ELF-1 (cell line): ENCODE measurements around the gene RPS26.
"Not testable (repeated sequence)": the region's sequence is repeated elsewhere in the genome, so short reads cannot be mapped to it uniquely, and the experiment has no call there.

Source experiments
- DNase-seq: peaks from one replicate; pipeline ENCODE4 v3.0.0-alpha.2; 2016; ENCODE audit warnings: low read depth, low spot score

The RPS26 gene

GRCh38 chr12:56041552-56042429 is at the start of gene RPS26:
RPS26 (plus strand) TSS chr12:56041918; CDS start chr12:56042167, 249 bp downstream.
- peak; percentile 98 for DNase-seq

DNA sequence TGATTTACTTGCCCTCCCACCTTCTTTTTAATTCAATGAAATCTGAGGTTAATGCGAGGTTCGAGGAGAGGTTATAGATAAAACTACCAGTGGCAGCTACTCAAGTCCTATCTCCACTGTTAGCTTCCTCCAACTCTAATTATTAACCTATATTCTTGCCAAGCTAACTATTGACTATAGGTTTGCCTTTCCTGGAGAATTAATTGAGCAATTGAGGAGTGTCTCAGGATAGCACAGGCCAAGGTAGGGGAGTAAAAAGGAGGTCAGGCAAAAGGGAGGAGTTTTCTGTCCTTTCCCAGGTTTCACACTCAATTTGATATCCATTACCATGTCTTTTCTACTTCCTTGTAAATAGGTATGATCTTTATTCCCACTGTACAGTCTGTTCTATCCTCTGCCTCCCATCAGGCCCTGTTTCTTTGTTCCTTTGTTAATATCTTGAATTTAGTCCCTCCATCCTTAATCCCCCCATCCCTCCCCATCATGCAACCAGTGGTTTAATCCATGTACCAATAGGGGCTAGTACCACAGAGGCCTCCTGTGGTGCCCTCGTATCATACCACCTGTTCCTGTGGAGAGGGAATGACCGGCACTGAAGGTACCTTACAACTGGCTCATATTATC is 48.4 kb upstream of the RPS26 start:
- no peak for DNase-seq

GRCh38 chr12:55995366-55995765 is 46.4 kb upstream of the RPS26 start:
- DNase-seq: no peak

GRCh38 chr12:55996201-55996714 is 45.5 kb upstream of the RPS26 start:
- peak; percentile 40 for DNase-seq

DNA sequence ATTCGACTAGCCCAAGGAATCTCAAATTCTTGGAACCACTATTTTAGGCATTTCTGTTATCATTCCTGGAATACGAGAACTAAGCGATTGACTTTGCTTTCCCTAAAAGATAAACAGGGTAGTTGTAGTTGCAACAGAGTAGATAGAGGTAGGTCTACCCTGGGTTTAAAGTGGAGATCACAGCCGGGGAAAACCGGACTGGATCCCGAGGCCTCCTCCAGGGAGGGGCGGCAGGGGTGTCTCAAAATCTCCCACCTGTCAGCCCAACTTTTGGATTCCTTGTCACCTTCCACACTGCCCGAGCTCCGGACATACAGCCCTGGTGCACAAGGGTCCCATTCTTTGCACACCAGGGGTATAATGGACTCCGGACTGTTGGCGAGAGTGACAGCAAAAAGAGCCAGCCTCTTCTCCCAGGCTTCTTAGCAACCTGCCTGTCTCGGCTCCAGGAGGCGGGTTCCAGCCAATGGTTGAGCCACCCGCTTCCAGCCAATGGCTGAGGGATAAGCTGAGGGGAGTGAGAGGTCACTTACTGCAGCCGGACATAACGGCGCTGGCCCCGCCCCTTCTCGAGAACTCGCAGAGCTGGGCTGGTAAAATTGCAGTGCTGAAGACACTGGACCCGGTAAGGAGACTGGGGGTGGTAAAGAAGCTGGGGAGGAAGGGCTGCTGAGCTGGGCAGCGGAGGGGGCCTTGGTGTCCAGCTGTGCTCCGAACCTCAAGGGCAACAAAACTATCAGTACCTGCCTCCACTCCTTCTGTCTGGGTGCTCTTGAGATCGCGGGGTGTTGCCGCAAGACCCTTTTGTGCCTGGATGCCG is 44.8 kb upstream of the RPS26 start, which contains the start of gene SUOX:
SUOX (plus strand) TSS at position 562 of the 820 bp plus-strand sequence. CDS start 4,946 bp downstream, outside the sequence.
- DNase-seq: peak; percentile 98

DNA sequence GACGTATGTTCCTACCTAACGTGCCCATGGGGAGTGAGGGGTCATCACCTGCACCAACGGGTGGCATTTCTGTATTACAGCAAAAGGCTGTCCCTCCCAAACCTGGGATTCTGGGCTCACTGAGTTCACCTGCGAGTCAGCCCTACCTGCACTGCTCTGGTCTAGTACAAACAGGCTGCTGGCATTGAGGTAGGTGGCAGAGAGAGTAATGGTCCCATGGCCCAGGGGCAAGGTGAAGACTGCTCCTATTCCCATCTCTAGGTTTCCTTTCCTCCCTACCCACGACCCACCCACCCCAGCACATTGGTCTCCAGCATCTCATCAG is 44.2 kb upstream of the RPS26 start:
- DNase-seq: no peak

DNA sequence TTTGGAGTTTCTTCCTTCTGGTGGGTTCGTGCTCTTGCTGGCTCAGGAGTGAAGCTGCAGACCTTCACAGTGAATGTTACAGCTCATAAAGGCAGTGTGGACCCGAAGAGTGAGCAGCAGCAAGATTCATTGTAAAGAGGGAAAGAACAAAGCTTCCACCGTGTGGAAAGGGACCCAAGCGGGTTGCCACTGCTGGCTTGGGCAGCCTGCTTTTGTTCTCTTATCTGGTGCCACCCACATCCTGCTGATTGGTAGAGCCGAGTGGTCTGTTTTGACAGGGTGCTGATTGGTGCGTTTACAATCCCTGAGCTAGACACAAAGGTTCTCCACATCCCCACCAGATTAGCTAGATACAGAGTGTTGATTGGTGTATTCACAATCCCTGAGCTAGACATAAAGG is 42.2 kb upstream of the RPS26 start:
- not testable (repeated sequence) for DNase-seq

- not testable (repeated sequence) for DNase-seq
Observed at GRCh38 chr12:55999999-56000540, 41.6 kb upstream of the RPS26 start.

DNA sequence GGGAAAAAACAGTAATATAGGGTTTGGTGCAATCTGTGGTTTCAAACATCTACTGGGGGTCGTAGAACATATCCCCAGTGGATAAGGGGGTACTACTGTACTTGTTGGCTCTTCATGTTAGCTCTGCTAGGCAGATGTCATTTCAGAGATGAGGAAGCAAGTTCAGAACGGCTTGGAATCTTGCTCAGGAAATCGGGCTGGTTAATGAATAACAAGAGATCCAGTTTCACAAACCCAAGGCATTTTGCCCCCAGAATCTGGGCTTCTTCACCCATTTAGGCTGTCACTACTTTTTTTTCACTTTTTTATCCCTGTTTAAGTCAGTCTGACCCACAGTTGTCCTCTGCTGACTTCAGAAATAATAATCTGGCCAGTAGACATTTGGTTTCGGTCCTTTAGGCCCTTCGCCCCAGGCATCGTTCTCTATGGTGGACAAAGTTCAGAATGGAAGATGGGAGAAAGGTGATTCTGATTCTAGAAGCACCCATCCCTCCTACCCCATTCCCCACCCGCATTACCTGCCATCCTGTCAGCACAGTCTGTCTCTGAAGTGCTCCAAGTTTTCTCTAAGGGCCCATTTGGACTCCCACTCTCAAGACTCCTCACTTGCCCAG is 40.1 kb upstream of the RPS26 start:
- DNase-seq: no peak

GRCh38 chr12:56003376-56003775 is 38.3 kb upstream of the RPS26 start:
- DNase-seq: not testable (repeated sequence)

- no peak for DNase-seq
Observed at GRCh38 chr12:56004211-56004610, 37.5 kb upstream of the RPS26 start.

- DNase-seq: peak; percentile 69
Observed at GRCh38 chr12:56007564-56008559, 33.9 kb upstream of the RPS26 start.

- no peak for DNase-seq
Observed at GRCh38 chr12:56010111-56010570, 31.6 kb upstream of the RPS26 start.

GRCh38 chr12:56011509-56012090 is 30.1 kb upstream of the RPS26 start:
- DNase-seq: no peak

GRCh38 chr12:56013482-56013881 is 28.2 kb upstream of the RPS26 start:
- DNase-seq: no peak

DNA sequence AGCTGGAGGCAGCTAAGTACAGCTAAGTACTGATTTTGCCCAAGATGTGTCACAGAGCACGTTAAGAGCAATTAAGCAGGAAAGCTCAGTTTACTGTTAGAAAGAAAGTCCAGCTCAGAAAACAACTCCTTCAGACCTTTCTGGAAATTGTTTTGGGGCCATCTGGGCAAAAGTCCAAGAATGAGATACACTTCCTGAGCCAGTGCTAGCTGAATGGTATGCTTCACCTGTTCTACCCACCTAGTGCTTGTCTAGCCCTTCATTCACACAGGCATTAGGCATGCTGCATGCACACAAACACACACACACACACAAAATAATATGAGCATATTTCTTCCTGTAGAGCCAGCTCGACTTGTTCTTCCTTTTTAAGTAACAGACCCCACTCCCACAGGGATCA is 27.5 kb upstream of the RPS26 start:
- no peak for DNase-seq

DNA sequence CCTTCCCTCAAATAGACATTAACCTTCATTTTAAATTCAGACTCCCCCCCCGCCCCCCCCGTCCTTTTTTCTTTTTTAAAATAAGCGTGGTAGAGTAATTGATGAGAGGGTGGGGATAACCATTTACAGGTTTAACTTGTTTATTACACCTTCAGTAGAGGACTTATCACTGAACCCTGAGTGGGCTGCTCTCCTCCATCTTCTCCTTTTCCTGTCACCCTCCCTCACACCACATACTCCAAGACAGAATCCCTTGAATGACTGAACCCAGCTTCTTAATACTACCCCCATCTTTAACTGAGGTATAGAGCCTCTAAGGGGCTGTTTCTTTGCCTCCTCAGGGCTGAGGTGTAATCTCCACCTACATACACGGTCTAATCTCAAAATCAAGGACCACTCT is 24.5 kb upstream of the RPS26 start:
- no peak for DNase-seq

- no peak for DNase-seq
Observed at GRCh38 chr12:56018356-56018755, 23.4 kb upstream of the RPS26 start.

DNA sequence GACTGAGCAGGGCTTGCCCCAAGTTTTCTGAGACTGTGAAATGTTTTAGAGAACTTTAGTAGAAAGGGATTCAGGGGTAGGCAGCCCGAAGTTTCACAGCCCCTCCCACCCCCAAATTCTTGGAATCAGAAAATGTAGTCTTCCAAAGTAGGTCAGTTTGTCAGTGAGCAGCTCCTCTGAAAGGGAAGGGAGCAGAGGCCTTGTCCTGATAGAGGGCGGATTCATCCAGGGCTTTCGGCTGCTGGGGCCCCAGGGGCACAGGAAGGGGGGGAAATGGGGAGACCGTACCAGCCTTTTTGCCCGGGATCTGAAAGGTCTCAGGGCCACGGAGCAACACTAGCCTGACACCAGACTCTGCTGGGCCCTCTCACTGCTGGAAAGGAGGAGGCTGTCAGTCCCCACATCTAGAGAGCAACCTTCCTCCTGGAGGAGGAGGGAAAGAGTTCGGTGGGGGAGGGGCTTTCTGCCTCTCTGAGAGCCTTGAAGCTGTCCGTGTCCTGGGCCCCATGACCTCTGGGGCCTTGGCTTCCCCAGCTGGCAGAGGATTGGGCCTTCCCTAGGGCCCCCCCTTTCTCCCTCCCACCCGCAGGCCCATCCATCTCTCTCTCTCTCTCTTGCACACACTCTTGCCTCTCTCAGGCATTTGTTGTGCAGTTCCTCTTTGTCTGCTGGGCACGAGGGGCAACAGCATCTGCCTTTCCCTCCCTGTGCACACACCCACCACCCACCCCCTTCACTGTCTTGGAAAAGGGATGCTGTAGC is 21.1 kb upstream of the RPS26 start, which contains the start of gene IKZF4:
IKZF4 (plus strand) TSS at position 621 of the 762 bp plus-strand sequence. CDS start 451 bp downstream, outside the sequence.
- peak; percentile 84 for DNase-seq
